Measurements from ENCODE around the gene FBXO41. TPM values are rescaled to one million over a fixed set of nuclear protein-coding genes. Genes with fewer than 3 reads are reported as not detected.

The FBXO41 gene
- total and polyA plus RNA-seq, 10 of the 15 experiments (the other 5 are each of a cell fraction or from before 2014, with no cell fraction given): 1.9 to 38.9 (median 11.3) TPM

DNA sequence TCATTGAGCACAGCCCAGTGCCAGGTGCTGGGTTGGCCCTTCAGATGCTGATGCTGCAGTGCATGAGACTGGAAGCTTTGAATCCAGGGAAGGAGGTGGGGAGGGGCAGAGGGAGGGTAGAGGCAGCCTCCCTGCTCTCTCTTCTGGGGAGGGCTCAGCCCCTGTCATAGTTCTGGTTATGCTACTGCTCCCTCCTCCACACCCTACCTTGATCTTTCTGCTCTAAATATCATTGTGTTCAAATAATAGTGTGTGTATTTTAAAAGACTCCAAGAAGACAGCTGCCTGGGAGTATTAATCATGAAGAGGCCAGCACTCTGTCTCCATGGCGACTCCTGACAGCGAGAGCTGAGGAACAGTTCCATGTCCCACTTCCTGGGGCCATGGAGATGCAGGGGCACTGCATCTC, 12.9 kb upstream of the FBXO41 start:
- in situ Hi-C loops (cut with MboI): no loop called here
- ChIA-PET RAD21 (ENCODE audit: unreplicated experiment) (interaction anchor here (1.2 kb wide), 1 partner anchor 12 kb away, joined by 4 read pairs; the partner anchor contains the start of gene FBXO41), SMC1A (ENCODE audit: uncharacterized antibody, unreplicated experiment) (no interaction called here), POLR2A (no interaction called here), CTCF (interaction anchor here (1.2 kb wide), 1 partner anchor 8 kb away, joined by 5 read pairs; no protein-coding TSS in a partner anchor)
- H3K4me3 ChIP-seq: no peak overlapping the region
- H3K4me2 ChIP-seq (ENCODE audit: control insufficient read depth, insufficient read depth): no peak overlapping the region
- H3K36me3 ChIP-seq (ENCODE audit: control insufficient read depth in 2 of 2, insufficient read depth in 2 of 2, low read length in 1 of 2): no peaks in the 10 kb centered on the region
- DNase-seq (ENCODE audit: low read depth, low spot score) (no peak), FAIRE-seq (no peak), ATAC-seq (no peak)
- no peak overlapping the region for H3K27ac ChIP-seq (ENCODE audit: control insufficient read depth, insufficient read depth)
- H3K9me3 ChIP-seq (replicated peaks; ENCODE audit: control insufficient read depth, insufficient read depth, low read length): no peaks in the 10 kb centered on the region; the same call in 2 of the 3 replicates
- peaks cover 4% of the 10 kb centered on the region; the same call in 1 of the 2 replicates for H3K4me1 ChIP-seq (ENCODE audit: control insufficient read depth, insufficient read depth, low read length)
- H3K79me2 ChIP-seq (ENCODE audit: control insufficient read depth, insufficient read depth, low read length): no peaks in the 10 kb centered on the region
- no peaks in the 10 kb centered on the region for H4K20me1 ChIP-seq (ENCODE audit: control insufficient read depth, insufficient read depth)
- H3K27me3 ChIP-seq (replicated peaks in 1 of 2; ENCODE audit: control insufficient read depth in 2 of 2, insufficient read depth in 2 of 2, low read length in 1 of 2): peaks cover 9 to 19% of the 10 kb centered on the region in 2 experiments
- no peak overlapping the region for H2AFZ ChIP-seq (ENCODE audit: control insufficient read depth, low read depth, low read length)
- intact Hi-C loops (cut with micrococcal nuclease; ENCODE audit: unreplicated experiment): no loop called here
- no peak overlapping the region for H3K9ac ChIP-seq (ENCODE audit: control insufficient read depth, insufficient read depth, low read length)
- BruUV-seq (replicated peaks): no TSS peak
- 4% methylated on average over 2 of the region's 2 CpGs for WGBS (ENCODE audit: insufficient coverage, insufficient replicate concordance, low lambda C conversion rate, missing lambda C conversion rate)
- TF ChIP-seq GABPA (IDR thresholded peaks at IDR 0.05; ENCODE audit: low read depth) (no peak), SRF (IDR thresholded peaks at IDR 0.05; ENCODE audit: low read depth in 2 of 2, low read length in 2 of 2) (no peak), FOS (IDR thresholded peaks at IDR 0.05; ENCODE audit: borderline replicate concordance, extremely low read depth, insufficient read length) (no peak), SPI1 (IDR thresholded peaks at IDR 0.05; ENCODE audit: borderline replicate concordance, insufficient read depth, low read depth, low read length) (no peak), ZNF207 (IDR thresholded peaks at IDR 0.05; ENCODE audit: borderline replicate concordance) (no peak), SIX5 (IDR thresholded peaks at IDR 0.05; ENCODE audit: low read depth, low read length, severe bottlenecking) (no peak), STAT3 (IDR thresholded peaks at IDR 0.05; ENCODE audit: low read depth, low read length) (no peak), RB1 (IDR thresholded peaks at IDR 0.05; ENCODE audit: borderline replicate concordance) (no peak), KAT2A (conservative IDR thresholded peaks at IDR 0.05; ENCODE audit: control insufficient read depth, low read depth, low read length) (no peak), ESRRA (IDR thresholded peaks at IDR 0.05; ENCODE audit: low read length) (no peak)
- TF ChIP-seq, protein P1, sequence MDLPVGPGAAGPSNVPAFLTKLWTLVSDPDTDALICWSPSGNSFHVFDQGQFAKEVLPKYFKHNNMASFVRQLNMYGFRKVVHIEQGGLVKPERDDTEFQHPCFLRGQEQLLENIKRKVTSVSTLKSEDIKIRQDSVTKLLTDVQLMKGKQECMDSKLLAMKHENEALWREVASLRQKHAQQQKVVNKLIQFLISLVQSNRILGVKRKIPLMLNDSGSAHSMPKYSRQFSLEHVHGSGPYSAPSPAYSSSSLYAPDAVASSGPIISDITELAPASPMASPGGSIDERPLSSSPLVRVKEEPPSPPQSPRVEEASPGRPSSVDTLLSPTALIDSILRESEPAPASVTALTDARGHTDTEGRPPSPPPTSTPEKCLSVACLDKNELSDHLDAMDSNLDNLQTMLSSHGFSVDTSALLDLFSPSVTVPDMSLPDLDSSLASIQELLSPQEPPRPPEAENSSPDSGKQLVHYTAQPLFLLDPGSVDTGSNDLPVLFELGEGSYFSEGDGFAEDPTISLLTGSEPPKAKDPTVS (IDR thresholded peaks at IDR 0.05; ENCODE audit: low read depth, low read length): no peak
- TF ChIP-seq, protein P2, sequence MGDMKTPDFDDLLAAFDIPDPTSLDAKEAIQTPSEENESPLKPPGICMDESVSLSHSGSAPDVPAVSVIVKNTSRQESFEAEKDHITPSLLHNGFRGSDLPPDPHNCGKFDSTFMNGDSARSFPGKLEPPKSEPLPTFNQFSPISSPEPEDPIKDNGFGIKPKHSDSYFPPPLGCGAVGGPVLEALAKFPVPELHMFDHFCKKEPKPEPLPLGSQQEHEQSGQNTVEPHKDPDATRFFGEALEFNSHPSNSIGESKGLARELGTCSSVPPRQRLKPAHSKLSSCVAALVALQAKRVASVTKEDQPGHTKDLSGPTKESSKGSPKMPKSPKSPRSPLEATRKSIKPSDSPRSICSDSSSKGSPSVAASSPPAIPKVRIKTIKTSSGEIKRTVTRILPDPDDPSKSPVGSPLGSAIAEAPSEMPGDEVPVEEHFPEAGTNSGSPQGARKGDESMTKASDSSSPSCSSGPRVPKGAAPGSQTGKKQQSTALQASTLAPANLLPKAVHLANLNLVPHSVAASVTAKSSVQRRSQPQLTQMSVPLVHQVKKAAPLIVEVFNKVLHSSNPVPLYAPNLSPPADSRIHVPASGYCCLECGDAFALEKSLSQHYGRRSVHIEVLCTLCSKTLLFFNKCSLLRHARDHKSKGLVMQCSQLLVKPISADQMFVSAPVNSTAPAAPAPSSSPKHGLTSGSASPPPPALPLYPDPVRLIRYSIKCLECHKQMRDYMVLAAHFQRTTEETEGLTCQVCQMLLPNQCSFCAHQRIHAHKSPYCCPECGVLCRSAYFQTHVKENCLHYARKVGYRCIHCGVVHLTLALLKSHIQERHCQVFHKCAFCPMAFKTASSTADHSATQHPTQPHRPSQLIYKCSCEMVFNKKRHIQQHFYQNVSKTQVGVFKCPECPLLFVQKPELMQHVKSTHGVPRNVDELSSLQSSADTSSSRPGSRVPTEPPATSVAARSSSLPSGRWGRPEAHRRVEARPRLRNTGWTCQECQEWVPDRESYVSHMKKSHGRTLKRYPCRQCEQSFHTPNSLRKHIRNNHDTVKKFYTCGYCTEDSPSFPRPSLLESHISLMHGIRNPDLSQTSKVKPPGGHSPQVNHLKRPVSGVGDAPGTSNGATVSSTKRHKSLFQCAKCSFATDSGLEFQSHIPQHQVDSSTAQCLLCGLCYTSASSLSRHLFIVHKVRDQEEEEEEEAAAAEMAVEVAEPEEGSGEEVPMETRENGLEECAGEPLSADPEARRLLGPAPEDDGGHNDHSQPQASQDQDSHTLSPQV (IDR thresholded peaks at IDR 0.05): no peak
- TF ChIP-seq, protein P3, sequence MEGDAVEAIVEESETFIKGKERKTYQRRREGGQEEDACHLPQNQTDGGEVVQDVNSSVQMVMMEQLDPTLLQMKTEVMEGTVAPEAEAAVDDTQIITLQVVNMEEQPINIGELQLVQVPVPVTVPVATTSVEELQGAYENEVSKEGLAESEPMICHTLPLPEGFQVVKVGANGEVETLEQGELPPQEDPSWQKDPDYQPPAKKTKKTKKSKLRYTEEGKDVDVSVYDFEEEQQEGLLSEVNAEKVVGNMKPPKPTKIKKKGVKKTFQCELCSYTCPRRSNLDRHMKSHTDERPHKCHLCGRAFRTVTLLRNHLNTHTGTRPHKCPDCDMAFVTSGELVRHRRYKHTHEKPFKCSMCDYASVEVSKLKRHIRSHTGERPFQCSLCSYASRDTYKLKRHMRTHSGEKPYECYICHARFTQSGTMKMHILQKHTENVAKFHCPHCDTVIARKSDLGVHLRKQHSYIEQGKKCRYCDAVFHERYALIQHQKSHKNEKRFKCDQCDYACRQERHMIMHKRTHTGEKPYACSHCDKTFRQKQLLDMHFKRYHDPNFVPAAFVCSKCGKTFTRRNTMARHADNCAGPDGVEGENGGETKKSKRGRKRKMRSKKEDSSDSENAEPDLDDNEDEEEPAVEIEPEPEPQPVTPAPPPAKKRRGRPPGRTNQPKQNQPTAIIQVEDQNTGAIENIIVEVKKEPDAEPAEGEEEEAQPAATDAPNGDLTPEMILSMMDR (IDR thresholded peaks at IDR 0.05 in 2 of 3, conservative IDR thresholded peaks at IDR 0.05 in 1 of 3; ENCODE audit: control insufficient read depth in 2 of 3, extremely low read depth in 1 of 3, insufficient read depth in 1 of 3, low read depth in 3 of 3, low read length in 3 of 3): no peak

Data from GM12878 (cell line).